ENCODE measurements around the gene DPYSL4.

- no peak for TF ChIP-seq POLR2A (IDR thresholded peaks at IDR 0.05; ENCODE audit: low read depth, low read length)
- TF ChIP-seq, protein P1, sequence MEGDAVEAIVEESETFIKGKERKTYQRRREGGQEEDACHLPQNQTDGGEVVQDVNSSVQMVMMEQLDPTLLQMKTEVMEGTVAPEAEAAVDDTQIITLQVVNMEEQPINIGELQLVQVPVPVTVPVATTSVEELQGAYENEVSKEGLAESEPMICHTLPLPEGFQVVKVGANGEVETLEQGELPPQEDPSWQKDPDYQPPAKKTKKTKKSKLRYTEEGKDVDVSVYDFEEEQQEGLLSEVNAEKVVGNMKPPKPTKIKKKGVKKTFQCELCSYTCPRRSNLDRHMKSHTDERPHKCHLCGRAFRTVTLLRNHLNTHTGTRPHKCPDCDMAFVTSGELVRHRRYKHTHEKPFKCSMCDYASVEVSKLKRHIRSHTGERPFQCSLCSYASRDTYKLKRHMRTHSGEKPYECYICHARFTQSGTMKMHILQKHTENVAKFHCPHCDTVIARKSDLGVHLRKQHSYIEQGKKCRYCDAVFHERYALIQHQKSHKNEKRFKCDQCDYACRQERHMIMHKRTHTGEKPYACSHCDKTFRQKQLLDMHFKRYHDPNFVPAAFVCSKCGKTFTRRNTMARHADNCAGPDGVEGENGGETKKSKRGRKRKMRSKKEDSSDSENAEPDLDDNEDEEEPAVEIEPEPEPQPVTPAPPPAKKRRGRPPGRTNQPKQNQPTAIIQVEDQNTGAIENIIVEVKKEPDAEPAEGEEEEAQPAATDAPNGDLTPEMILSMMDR (conservative IDR thresholded peaks at IDR 0.05; ENCODE audit: low read depth, low read length): no peak
- TF ChIP-seq BHLHE40 (IDR thresholded peaks at IDR 0.05; ENCODE audit: low read depth, low read length): no peak
- TF ChIP-seq RAD21 (IDR thresholded peaks at IDR 0.05; ENCODE audit: low read length): no peak
- TF ChIP-seq MAFK (IDR thresholded peaks at IDR 0.05; ENCODE audit: low read depth, low read length): no peak
- no peak for TF ChIP-seq SMC3 (IDR thresholded peaks at IDR 0.05; ENCODE audit: low read depth, low read length)
- no peak for TF ChIP-seq RCOR1 (IDR thresholded peaks at IDR 0.05; ENCODE audit: insufficient replicate concordance, low read length)
- no peak for TF ChIP-seq MXI1 (IDR thresholded peaks at IDR 0.05; ENCODE audit: borderline replicate concordance, low read depth, low read length)
Measured at GRCh38 chr10:132246296-132246695, 59.5 kb downstream of the DPYSL4 start.

Measured in IMR-90 (cell line).